GM21528 (cell line): ENCODE data around the gene IP6K1.
"Not testable (repeated sequence)": the region's sequence is repeated elsewhere in the genome, so short reads cannot be mapped to it uniquely, and the experiment has no call there.

Source experiments
- ATAC-seq: cut with Tn5 transposase; IDR thresholded peaks from one replicate; pipeline ENCODE4 v1.9.1; 2021; ENCODE audit warnings: mild to moderate bottlenecking, moderate library complexity; ENCODE audit not compliant: unreplicated experiment, low FRiP score

Gene IP6K1

DNA sequence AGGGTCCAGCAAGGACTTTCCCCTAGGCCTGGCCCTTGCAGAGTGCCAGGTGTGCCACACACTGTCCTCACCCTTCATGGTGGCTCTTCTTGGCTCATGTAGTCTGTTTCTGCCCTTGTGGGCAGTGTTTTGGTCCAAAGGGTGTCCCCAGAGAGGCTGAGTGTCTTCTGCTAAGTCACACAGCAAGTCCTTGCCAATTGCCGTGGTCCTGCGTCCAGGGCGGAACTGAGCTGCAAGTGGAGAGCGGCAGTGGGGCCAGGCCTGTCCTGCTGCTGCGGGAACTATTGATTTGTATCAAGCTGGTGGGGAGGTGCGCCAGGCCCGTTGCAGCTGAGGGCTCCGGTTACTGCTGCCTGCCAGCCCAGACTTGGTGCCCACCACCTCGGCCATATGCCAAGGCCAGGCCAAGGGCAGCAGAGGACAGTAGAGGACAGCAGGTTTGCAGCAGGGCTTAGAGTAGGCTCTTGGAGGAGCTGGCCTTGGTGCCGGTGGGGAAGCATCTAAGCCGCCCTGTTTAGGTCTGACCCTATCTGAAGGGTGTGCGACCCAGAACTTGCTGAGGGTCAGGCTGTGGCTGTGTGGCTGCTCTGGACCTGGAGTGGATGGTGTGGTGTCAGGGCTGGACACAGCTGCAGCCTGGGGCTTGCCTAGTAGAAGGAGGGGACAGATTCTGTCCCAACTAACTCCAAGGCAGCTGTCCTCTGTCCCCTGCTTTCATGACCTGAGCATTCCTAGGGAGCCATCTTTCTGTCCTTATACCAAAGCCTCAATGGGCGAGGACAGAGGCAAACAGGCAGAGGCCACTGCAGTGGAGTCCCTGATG, 71.4 kb downstream of the IP6K1 start:
- no peak for ATAC-seq

DNA sequence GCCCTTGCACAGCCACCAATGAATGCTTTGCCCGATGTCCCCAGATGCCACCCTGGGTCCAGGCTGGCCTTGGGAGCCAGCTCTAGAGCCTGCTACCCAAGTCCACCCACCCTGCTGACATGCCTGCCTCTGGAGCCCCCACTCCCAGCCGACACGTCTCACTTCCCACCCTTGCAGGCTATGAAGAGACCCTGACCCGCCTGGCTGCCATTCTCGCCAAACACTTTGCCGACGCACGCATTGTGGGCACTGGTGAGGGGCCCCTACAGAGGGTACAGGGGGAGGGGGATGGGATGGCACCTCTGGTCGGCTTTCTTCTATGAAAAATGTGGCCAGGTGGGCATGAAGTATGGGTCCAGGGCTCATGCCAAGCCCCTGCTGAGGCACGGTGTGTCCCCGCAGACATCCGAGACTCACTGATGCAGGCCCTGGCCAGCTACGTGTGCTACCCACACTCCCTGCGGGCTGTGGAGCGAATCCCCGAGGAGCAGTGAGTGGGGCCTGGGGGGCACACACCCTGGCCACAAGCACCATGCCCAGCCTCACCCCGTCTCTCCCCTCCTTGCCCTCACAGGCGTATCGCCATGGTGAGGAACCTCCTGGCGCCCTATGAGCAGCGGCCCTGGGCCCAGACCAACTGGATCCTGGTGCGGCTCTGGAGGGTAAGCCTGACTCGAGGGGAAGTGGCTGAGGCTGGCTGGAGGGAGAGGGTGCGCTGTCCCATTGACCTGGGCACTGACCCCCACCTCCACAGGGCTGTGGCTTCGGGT, 72.8 kb downstream of the IP6K1 start:
- ATAC-seq: no peak

DNA sequence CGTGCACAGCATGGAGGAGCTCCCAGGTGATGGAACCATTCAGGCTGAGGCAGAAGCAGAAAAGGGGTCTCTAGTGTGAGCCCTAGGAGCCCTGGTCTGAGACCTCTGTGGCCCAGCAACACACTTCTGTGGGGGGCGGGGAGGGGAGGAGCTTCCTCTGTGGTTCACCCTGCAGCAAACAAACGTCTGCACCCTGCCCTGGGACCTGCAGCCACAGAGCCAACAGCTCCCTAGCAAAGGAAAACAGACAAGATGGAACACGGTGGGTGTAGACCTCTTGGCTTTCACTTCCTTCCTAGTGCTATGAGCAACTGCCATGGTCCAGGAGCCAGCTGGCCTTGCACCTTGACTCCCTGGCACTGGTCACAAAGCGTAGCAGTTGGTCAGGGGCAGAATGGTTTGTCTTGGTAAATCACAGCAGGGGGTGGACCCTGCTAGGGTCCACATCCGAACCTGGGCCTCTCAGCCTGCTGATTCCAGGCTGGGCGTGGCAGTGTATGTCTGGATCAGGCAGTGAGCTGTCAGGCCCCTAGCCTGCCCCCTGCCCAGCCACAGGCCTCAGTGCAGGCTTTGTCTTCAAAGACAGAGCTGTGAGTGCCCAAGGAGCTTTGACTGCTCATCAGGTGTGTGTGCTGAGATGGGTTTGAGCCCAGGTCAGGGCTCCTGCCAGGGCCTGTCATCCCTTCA, 73.6 kb downstream of the IP6K1 start:
- no peak for ATAC-seq

DNA sequence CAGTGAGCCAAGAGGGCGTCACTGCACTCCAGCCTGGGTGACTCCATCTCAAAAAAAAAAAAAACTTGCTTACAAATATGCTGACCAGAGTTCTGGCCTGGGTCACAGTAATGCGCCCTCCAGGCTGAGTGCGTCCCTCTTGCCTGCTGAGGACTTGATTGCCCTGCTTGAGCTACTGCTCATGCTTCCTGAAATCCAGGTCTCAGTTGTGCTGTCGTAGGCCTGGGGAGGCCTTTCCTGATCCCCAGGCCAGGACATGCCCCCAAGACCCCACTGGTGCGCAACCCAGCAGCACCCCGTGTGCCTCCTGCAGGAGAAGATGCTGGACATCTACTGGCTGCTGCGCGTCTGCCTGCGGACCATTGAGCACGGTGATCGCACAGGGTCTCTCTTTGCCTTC, 74.2 kb downstream of the IP6K1 start:
- ATAC-seq: no peak

DNA sequence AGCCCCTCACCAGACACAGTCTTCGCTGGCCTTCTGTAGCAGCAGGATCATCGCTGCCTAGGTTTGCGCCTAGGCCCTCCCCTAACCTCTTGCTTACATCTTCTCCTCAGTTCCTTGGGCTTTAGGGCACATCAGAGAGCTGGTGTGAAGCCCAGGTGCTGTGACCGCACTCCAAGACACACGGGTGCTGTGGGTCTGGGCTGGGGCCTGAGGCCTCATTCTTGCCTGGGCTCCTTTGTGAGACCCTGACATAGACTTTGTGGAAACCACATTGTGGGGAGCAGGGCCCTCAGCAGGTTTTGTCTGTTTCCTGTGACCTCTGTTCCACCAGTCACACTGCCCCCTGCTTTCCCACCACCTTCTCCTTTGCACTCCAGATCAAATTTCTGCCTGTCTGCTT, 74.9 kb downstream of the IP6K1 start:
- ATAC-seq: no peak

DNA sequence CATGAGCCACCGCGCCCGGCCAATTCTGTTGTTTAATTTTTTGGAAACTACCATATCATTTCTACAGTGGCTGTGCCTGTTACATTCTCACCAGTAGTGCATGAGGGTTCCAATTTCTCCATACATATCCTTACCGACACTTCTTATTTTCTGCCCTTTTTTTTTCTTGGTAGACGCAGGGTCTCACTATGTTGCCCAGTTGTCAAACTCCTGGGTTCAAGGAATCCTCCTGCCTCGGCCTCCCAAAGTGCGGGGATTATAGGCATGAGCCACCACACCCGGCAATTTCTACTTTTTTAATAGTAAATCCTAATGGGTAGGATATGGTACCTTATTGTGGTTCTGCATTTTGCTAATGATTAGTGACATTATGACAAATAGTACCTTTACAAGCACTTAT, 76.5 kb downstream of the IP6K1 start:
- ATAC-seq: no peak

DNA sequence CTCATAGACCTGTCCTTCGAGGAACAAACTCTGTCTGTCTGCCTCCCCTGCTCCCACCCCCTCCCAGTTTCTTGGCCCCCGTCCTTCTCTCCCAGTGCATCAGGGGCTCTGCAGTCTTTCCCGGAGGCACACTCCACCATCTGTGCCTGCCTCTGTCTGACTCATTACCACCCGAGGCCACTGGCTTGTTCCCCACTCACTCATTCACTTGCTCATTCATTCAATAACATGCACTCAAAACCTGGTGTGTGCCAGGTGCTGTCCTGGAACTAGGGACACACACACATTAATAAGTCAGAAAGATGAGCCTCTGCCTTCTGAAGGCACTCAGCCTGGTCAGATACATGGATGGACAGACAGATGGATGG, 79.2 kb downstream of the IP6K1 start:
- ATAC-seq: no peak

DNA sequence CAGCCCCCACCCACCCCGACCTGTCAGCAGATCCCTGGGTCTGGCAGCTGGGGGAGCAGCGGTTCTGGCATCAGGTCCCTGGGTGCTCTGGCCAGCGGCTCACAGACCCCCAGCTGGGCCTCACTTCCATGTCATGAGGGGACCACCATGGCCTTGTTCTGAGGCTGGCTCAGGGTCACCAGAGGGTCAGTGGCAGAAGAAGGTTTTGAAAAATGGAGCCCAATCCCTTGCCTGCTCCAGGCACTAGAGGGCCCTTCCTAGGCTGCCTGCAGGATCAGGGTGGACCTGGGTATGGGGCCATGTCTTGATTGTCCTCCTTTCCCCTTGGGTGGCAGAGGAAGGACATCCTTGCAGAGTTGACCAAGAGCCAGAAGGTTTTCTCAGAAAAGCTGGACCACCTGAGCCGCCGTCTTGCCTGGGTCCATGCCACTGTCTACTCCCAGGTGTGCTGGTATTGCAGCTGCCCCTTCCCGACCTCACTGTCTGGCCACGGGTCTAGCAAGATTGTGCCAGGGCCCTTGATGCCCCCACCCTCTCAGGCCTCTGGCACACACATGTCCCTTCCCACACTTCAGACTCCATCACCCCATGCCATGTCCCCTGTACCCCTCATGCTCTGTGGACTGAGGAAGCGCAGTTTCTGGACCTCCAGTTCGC, 79.8 kb downstream of the IP6K1 start:
- ATAC-seq: no peak

DNA sequence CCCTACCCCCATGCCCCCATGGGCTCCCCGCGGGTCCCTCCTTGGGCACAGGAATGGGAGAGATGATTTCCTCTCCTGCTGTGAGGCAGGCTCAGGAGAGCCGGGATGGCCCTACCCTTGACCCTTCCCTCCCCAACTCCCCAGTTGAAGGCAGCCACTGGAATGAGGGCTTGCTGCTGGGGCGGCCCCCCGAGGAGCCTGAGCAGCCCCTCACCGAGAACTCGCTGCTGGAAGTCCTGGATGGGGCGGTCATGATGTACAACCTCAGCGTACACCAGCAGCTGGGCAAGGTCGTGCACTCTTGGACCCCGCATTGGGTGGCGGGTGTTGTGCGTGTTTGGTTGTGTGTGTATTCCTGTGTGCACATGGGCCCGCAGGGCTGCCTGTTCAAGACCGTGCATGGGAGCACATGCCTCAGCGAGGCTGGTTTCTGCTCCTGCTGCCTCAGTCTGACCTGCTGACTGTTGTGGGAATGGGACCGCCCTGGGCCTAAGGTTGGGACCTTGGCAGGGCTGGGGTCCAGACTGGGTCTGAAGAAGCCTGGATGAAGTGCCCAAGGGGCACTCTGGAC, 80.9 kb downstream of the IP6K1 start:
- ATAC-seq: no peak

DNA sequence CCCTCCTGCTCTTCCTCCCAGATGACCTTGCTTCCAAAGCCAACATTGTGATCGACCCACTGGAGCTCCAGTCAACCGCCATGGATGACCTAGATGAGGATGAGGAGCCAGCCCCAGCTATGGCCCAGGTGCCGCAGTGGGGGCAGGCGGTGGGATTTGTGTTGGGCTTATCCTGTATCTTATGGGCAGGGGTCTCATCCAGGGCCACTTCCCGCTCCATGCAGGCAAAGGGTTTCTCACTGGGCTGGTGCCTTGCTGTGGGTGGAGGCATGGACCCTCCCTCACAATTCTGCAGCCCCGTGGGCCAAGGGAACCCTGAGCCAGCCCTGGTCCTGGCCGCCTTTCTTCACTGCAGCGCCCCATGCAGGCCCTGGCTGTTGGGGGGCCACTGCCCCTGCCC, 81.7 kb downstream of the IP6K1 start:
- ATAC-seq: no peak

DNA sequence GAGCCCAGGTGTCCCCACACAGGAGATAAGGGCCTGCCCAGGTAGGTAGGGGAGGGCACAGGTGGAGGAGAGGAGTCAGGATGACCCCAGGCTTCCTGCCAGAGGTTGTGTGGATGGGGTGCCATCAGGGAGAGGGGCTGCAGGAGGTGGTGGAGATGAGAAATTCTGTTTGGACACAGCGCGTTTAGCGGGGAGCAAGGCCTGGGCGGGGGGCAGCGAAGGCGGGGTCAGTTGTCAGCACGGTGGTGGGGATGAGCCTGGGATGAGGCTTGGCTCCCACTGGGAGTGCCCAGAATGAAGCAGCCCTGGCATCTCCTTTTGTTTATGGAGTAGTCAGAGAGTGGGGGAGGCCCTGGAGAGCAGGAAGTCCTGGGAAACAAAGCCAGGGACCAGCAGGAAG, 82.4 kb downstream of the IP6K1 start:
- no peak for ATAC-seq

DNA sequence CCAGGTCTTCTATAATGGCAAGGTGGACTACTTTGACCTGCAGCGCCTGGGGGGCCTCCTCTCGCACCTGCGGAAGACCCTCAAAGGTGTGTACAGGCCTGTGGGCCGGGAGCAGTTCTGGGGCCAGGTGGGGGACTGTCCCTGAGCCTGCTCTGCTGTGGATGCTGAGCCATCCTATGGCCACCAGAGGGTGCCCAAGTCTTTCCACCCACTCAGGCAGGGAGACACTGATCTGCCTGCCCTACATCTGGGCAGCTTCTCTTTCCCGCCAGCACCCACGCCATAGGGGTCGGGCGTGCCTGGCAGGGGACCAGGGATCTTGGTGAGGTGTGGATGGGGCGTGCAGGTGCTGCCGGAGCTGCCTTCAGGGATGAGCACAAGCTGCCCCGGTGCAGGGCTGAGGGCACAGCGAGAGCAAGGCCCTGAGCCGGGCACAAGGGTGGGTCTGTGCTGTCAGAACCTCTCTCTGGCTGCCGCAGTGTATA, 82.9 kb downstream of the IP6K1 start:
- ATAC-seq: no peak

DNA sequence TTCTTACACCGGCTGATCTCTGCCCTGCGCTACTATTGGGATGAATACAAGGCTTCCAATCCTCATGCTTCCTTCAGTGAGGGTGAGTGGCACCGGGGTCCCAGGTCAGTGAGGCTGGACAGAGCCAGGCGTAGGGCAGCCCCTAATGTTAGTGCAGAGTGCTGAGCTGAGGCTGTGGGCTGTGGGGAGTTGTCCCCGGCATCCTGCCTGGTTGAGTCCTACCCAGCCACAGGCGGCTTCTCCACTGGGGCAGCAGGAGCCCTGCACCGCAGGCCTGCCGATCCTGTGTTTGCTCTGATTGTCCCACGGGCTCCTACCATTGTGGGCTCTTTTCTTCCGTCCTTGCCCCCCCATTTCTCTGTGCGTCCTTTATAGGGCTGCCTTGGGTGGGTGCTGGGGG, 83.7 kb downstream of the IP6K1 start:
- no peak for ATAC-seq

DNA sequence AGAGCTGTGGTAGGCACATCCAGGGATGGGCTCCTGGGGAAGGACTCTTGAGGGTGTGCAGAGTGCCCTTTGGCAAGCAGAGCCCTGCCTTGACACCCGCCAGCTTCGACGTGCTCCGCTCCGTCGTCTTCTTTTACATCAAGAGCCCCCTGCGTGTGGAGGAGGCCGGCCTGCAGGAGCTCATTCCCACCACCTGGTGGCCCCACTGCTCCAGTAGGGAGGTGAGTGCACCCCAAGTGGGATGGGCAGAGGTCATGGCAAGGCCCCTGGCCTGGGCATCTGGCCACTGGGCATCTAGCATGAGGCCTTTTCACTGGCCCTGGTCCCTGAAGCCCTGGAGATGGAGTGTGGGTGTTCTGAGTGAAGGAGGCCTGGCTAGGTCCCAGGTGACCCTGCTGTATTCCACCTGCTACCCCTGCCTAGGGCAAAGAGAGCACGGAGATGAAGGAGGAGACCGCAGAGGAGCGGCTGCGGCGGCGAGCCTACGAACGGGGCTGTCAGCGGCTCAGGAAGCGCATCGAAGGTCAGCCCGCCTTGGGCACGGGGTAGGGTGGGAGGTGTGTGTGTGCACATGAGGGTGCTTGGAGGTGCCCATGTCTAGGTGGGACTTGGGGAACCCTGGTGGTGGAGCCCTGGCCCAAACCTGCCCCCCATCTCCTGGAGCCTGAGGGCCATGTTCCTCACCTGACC, 84.8 kb downstream of the IP6K1 start:
- no peak for ATAC-seq

DNA sequence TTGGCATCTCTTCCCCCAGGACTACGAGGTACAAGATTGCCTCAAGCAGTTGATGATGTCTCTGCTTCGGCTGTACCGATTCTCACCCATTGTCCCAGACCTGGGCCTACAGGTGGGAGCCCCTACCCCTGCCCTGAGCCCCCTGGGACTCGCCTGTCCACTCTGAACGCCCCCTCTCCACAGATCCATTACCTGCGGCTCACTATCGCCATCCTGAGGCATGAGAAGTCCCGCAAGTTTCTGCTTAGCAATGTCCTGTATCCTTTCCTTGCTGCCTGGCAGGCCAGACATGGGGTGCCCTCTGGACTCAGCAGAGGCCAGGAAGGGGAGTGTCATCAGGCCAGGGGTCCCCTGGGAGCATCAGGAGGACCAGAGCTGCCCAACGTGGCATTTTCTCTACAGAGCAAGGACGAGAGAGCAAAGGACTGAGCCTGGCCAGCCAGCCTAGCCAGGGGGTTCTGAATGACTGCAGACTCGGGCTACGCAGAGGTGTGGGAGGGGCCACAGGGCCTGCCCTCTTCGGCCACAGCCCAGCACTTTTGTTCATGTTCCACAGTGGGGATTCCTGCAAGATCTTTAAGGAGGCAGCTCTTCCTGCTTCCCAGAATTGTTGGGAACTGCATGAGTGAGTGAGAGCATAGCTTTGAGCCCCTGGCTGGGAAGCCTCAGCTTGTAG, 85.8 kb downstream of the IP6K1 start:
- no peak for ATAC-seq

DNA sequence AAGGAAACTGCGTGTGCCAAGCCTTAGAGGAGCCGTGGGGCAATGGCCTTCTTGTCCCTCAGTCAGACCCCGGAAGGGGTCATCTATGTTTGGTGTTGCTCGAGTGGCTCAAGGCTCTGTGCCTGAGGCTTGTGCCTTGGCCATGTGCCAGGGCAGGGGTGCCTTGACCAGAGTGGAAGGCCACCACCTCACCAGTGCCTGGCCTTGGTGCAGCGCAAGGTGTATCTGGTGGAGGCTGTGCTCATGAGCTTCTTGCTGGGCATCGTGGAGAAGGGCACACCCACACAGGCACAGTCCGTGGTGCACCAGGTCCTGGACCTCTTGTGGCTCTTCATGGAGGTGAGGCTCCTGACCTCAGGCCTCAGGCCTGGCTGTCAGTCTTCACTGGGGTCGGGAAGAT, 86.3 kb downstream of the IP6K1 start:
- ATAC-seq: no peak

DNA sequence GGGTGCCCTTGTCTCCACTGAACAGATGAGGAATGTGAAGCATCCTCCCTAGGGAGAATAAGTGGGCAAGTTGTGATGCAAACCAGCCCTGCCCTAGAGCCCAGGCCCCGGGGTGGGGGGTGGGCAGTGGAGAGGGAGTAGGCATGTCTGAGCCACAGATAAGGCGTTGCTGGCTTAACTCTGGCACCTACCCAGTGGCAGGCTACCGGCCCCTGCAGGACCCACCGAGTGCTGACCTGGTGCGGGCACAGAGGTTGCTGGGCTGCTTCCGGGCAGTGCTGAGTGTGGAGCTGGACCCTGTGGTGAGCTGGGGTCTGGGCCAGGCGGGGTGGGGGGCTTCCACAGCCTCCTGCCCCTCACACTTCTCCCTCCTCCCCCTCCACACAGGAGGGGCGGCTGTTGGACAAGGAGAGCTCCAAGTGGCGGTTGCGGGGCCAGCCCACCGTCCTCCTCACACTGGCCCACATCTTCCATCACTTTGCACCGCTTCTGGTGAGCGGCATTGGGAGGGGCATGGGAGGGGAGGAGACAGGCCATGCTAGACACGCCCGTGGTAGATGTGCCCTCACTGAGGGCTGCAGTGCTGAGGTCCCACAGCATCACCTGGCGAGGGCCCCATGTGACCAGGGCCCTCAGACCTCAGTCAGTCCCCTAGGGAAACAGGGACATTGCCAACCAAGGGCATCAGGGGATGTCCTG, 86.9 kb downstream of the IP6K1 start:
- no peak for ATAC-seq

DNA sequence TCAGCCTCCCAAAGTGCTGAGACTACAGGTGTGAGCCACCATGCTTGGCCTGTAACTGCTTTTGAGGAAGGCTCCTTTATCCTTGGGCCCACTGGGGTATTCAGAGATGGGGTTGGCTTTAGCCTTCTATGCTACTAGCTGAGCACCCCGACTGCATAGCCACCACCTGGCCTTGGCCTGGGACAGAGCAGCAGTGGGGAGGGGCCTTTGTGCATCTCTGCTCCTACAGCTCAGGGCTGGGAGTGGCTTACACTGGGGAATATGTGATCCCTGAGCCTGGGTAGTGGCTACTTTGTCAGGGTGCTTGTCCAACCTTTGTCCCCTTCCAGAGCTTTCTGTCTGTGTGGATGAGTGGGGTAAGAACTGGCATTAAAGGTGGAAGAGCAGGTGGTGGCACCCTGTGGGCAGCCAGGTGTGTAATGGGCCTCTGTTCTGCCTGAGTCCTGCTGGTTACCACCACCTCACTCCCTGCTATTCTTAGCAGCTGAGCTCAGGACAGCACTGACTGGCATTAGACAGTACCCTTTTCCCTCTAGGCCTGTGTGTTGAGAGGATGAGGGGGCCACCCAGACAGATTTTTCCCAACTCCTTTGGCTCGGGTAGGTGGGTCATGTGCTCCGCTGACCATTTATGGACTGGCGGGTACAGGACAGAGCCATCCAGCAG, 90.9 kb downstream of the IP6K1 start:
- ATAC-seq: not testable (repeated sequence)
